Hematopoietic multipotent progenitor cell treated with erythropoietin and hydrocortisone succinate and interleukin-3 and kit ligand, for 6 days (in vitro differentiated cells): ENCODE results near the gene FCN2.

Experiments
- DNase-seq: peaks from one replicate; pipeline ENCODE4 v3.0.0-alpha.2; 2015

Gene FCN2

GRCh38 chr9:134913041-134913712 is 32.6 kb downstream of the FCN2 start:
- no peak for DNase-seq

- no peak for DNase-seq
Observed at GRCh38 chr9:134913713-134914500, 33.3 kb downstream of the FCN2 start.

GRCh38 chr9:134914501-134914834 is 33.9 kb downstream of the FCN2 start:
- no peak for DNase-seq

- no peak for DNase-seq
Observed at GRCh38 chr9:134915046-134915985, 34.7 kb downstream of the FCN2 start.

GRCh38 chr9:134916161-134916665 is 35.6 kb downstream of the FCN2 start:
- no peak for DNase-seq

GRCh38 chr9:134917431-134918373 is 37.1 kb downstream of the FCN2 start, which contains the start of gene FCN1:
FCN1 (minus strand) TSS chr9:134917912; CDS start chr9:134917871, 41 bp downstream.
- DNase-seq: peak; percentile 22

- DNase-seq: no peak
Observed at GRCh38 chr9:134918646-134919045, 38.0 kb downstream of the FCN2 start.

- no peak for DNase-seq
Observed at GRCh38 chr9:134919303-134919702, 38.7 kb downstream of the FCN2 start.

- peak; percentile 56 for DNase-seq
Observed at GRCh38 chr9:134922066-134922931, 41.7 kb downstream of the FCN2 start.

GRCh38 chr9:134922932-134923240 is 42.3 kb downstream of the FCN2 start:
- DNase-seq: no peak

GRCh38 chr9:134923466-134923865 is 42.9 kb downstream of the FCN2 start:
- no peak for DNase-seq

- no peak for DNase-seq
Observed at GRCh38 chr9:134925011-134925511, 44.5 kb downstream of the FCN2 start.

- DNase-seq: no peak
Observed at GRCh38 chr9:134928436-134929192, 48.0 kb downstream of the FCN2 start.

- DNase-seq: peak; percentile 67
Observed at GRCh38 chr9:134929193-134930158, 48.9 kb downstream of the FCN2 start.

- no peak for DNase-seq
Observed at GRCh38 chr9:134930398-134930797, 49.8 kb downstream of the FCN2 start.

- DNase-seq: no peak
Observed at GRCh38 chr9:134932171-134932570, 51.6 kb downstream of the FCN2 start.

GRCh38 chr9:134932606-134933005 is 52.0 kb downstream of the FCN2 start:
- DNase-seq: no peak

- no peak for DNase-seq
Observed at GRCh38 chr9:134933076-134933659, 52.6 kb downstream of the FCN2 start.
